OCI-LY7 (cell line): ENCODE results near the gene IQSEC2. TPM values are rescaled to one million over a fixed set of nuclear protein-coding genes. Genes with fewer than 3 reads are reported as not detected.

Source experiments
- BruUV-seq: library from RNA; stranded (reverse); fragments of 400-500 nt; replicated peaks from 2 replicates; lab custom pipeline; 2021; lab: Mats Ljungman, UMichigan
- CTCF ChIA-PET: fragments of 300-600 bp; sonication (Branson Sonifier 250); formaldehyde crosslinking; loops from one replicate; lab custom pipeline; 2022; ENCODE audit warnings: antibody characterized with exemption; ENCODE audit not compliant: unreplicated experiment; lab: Charles Lee
- POLR2A ChIA-PET: fragments of 300-600 bp; sonication (Branson Sonifier 250); formaldehyde crosslinking; loops from one replicate; lab custom pipeline; 2022; ENCODE audit warnings: antibody characterized with exemption; lab: Charles Lee
- DNase-seq: peaks from one replicate; pipeline ENCODE4 v3.0.0-alpha.2; 2015; ENCODE audit warnings: low spot score
- H2AFZ ChIP-seq: fragments of 200-600 bp; sonication (generic), shearing (Covaris generic); 2 replicates; pipeline ENCODE4 v1.6.1; 2014; ENCODE audit warnings: mild to moderate bottlenecking, antibody characterized with exemption, low read length, moderate library complexity
- H3K27ac ChIP-seq: fragments of 200-600 bp; sonication (generic); 2 replicates; pipeline ENCODE4 v1.5.1; 2014; ENCODE audit warnings: mixed run types, low read depth, mild to moderate bottlenecking, moderate library complexity, low read length, inconsistent platforms; ENCODE audit not compliant: poor library complexity, severe bottlenecking
- H3K36me3 ChIP-seq: fragments of 200-600 bp; sonication (generic); 2 replicates; pipeline ENCODE4 v1.6.1; 2014; ENCODE audit warnings: mild to moderate bottlenecking, antibody characterized with exemption, low read length, moderate library complexity, mixed read lengths; ENCODE audit not compliant: insufficient read depth
- H3K4me1 ChIP-seq: fragments of 200-600 bp; sonication (generic); 2 replicates; pipeline ENCODE4 v1.5.1; 2014; ENCODE audit warnings: mild to moderate bottlenecking, low read length; ENCODE audit not compliant: insufficient read depth, poor library complexity, severe bottlenecking
- H3K4me2 ChIP-seq: fragments of 200-600 bp; sonication (generic); 2 replicates; pipeline ENCODE4 v1.6.1; 2014; ENCODE audit warnings: mild to moderate bottlenecking, low read length
- H3K4me3 ChIP-seq: fragments of 200-600 bp; sonication (generic); 2 replicates; pipeline ENCODE4 v1.5.1; 2014; ENCODE audit warnings: mild to moderate bottlenecking, low read depth, low read length; ENCODE audit not compliant: poor library complexity, severe bottlenecking
- H3K79me2 ChIP-seq: fragments of 200-600 bp; sonication (generic); 2 replicates; pipeline ENCODE4 v1.6.1; 2016; ENCODE audit warnings: low read depth, mild to moderate bottlenecking, low read length, moderate library complexity, mixed read lengths; ENCODE audit not compliant: insufficient read depth
- H3K9me2 ChIP-seq: fragments of 200-600 bp; sonication (generic); 2 replicates; pipeline ENCODE4 v1.6.1; 2016; ENCODE audit warnings: mild to moderate bottlenecking, low read length, mixed read lengths; ENCODE audit not compliant: insufficient read depth
- H3K9me3 ChIP-seq: fragments of 200-600 bp; sonication (generic); 2 replicates; pipeline ENCODE4 v1.6.1; 2014; ENCODE audit warnings: mild to moderate bottlenecking, mixed run types, low read length, mixed read lengths
- H4K20me1 ChIP-seq: fragments of 200-600 bp; sonication (generic); 2 replicates; pipeline ENCODE4 v1.6.1; 2014; ENCODE audit warnings: mild to moderate bottlenecking, antibody characterized with exemption, low read length, moderate library complexity, mixed read lengths; ENCODE audit not compliant: insufficient read depth
- EZH2phosphoT487 ChIP-seq: fragments of 200-600 bp; sonication (generic); IDR thresholded peaks from 2 replicates; pipeline ENCODE4 v1.6.1; 2018; ENCODE audit warnings: low read depth, borderline replicate concordance, mild to moderate bottlenecking, mixed run types, antibody characterized with exemption, low read length, moderate library complexity, mixed read lengths
- intact Hi-C: fragments of 100-400 bp; cut with micrococcal nuclease; formaldehyde crosslinking; loops from one replicate; pipeline ENCODE4 v1.10.0; 2022; ENCODE audit not compliant: unreplicated experiment
- total RNA-seq, 2 experiments: library from RNA; depleted of rRNA in 1 of 2; stranded (reverse); fragments of >200 nt in 1 of 2; shearing (Covaris generic) in 1 of 2; gene quantifications; 2 replicates each; pipeline ENCODE4 v1.2.3, GENCODE V29; 2014 to 2022
- TF ChIP-seq, protein P1 (sequence below): fragments of 200-600 bp; sonication (generic); conservative IDR thresholded peaks from 2 replicates; pipeline ENCODE4 v1.5.1; 2014; ENCODE audit warnings: mild to moderate bottlenecking, antibody characterized with exemption, low read length, moderate library complexity, mixed read lengths

The IQSEC2 gene
- total RNA-seq, 2 experiments from 2014 or later: not detected

DNA sequence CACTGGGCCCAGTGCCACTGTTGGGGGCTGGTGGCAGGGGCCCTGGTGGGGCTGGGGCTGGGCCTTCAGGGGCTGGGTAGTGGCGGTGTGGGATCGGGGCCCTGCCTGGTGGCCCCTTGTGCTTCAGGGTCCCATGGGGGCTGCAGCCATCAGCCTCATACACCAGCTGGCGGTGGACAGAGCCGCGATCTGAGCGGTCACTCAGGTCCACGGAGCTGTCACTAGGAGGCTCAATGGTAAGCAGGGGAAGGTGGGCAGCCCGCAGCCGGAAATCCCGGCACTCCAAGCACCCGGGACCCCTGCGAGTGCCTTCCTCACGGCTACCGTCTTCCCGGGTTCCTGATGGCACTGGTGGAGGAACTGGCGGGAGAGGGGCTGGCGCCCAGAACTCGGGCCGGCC is 30.8 kb downstream of the IQSEC2 start:
- TF ChIP-seq, protein P1, sequence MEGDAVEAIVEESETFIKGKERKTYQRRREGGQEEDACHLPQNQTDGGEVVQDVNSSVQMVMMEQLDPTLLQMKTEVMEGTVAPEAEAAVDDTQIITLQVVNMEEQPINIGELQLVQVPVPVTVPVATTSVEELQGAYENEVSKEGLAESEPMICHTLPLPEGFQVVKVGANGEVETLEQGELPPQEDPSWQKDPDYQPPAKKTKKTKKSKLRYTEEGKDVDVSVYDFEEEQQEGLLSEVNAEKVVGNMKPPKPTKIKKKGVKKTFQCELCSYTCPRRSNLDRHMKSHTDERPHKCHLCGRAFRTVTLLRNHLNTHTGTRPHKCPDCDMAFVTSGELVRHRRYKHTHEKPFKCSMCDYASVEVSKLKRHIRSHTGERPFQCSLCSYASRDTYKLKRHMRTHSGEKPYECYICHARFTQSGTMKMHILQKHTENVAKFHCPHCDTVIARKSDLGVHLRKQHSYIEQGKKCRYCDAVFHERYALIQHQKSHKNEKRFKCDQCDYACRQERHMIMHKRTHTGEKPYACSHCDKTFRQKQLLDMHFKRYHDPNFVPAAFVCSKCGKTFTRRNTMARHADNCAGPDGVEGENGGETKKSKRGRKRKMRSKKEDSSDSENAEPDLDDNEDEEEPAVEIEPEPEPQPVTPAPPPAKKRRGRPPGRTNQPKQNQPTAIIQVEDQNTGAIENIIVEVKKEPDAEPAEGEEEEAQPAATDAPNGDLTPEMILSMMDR: no peak
- no peak for TF ChIP-seq EZH2phosphoT487

DNA sequence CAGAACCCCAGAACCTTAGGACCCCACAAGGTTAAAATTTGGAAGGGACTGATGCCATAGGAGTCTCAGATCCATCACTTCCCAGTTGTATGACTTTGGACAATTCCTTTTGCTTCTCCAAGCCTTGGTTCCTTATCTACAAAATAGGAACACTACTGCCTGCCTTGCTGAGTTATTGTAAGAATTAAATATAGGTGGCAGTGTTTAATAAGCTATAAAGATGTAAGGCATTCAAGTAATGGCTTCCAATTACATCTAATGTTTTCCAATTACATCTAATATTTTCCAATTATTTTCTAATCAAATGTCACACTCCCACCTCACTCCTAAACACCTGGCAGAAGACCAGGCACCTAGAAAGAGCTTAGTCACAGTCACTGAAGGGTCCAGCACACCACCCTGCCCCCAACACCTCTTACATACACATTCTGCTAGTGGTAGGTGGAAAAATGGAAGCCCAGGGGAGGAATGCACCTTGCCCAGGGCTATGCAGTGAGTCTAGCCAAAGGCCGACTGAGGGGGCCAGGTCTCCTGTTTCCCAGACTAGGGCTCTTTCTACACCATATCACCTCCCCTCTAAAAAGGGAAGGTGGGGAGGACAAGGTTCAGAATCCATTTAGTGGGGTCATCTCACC is 31.9 kb downstream of the IQSEC2 start:
- Histone ChIP-seq H4K20me1 (no peaks in the 10 kb centered on the region), H3K9me3 (no peaks in the 10 kb centered on the region), H3K9me2 (no peaks in the 10 kb centered on the region), H3K79me2 (no peaks in the 10 kb centered on the region), H3K36me3 (no peaks in the 10 kb centered on the region), H3K4me2 (no peak overlapping the region), H3K4me1 (no peaks in the 10 kb centered on the region), H3K27ac (no peak overlapping the region), H2AFZ (no peak overlapping the region), H3K4me3 (no peak overlapping the region)
- CTCF ChIA-PET: no interaction called here
- TF ChIP-seq, protein P1: no peak
- TF ChIP-seq EZH2phosphoT487: no peak
- intact Hi-C loops: no loop called here
- DNase-seq: no peak
- POLR2A ChIA-PET: no interaction called here
- BruUV-seq: no TSS peak

More for the DNA sequence above, 30.8 kb downstream of the IQSEC2 start:
- BruUV-seq: no TSS peak
- Histone ChIP-seq H3K9me3 (no peaks in the 10 kb centered on the region), H3K36me3 (no peaks in the 10 kb centered on the region), H3K4me2 (no peak overlapping the region), H3K4me3 (no peak overlapping the region), H2AFZ (no peak overlapping the region), H3K27ac (no peak overlapping the region), H3K9me2 (no peaks in the 10 kb centered on the region), H4K20me1 (no peaks in the 10 kb centered on the region), H3K4me1 (no peaks in the 10 kb centered on the region), H3K79me2 (no peaks in the 10 kb centered on the region)
- POLR2A ChIA-PET: no interaction called here
- CTCF ChIA-PET: no interaction called here
- DNase-seq: no peak
- intact Hi-C loops: no loop called here

DNA sequence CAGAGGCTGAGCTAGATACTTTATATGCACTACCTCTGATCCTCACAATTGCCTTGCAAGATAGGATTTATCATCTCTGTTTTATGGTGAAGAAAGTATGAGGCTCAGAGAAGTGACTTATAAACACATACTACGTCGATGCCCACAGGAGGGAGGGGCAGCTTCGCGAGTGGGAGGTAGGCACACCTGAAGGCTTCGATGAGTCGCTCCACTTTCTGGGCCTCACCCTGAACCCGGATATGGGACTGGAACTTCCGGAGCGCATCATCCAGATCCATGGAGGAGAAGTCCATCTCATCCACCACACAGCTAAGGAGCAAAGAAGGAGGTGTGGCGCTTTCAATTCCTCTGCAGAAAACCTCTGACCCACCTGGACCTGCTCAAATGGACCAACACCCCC is 33.5 kb downstream of the IQSEC2 start:
- Histone ChIP-seq H4K20me1 (no peaks in the 10 kb centered on the region), H3K4me3 (no peak overlapping the region), H3K4me1 (no peaks in the 10 kb centered on the region), H3K27ac (no peak overlapping the region), H3K9me3 (no peaks in the 10 kb centered on the region), H3K79me2 (no peaks in the 10 kb centered on the region), H3K4me2 (no peak overlapping the region), H3K9me2 (no peaks in the 10 kb centered on the region), H2AFZ (no peak overlapping the region), H3K36me3 (no peaks in the 10 kb centered on the region)
- ChIA-PET CTCF (interaction anchor here (0.9 kb wide), 1 partner anchor 65 kb away, joined by 3 read pairs; no protein-coding TSS in a partner anchor), POLR2A (no interaction called here)
- BruUV-seq: no TSS peak
- intact Hi-C loops: no loop called here
- no peak for DNase-seq
- TF ChIP-seq, protein P1: no peak
- TF ChIP-seq EZH2phosphoT487: no peak
